ENCODE data around the gene KCNQ1.

Gene KCNQ1

DNA sequence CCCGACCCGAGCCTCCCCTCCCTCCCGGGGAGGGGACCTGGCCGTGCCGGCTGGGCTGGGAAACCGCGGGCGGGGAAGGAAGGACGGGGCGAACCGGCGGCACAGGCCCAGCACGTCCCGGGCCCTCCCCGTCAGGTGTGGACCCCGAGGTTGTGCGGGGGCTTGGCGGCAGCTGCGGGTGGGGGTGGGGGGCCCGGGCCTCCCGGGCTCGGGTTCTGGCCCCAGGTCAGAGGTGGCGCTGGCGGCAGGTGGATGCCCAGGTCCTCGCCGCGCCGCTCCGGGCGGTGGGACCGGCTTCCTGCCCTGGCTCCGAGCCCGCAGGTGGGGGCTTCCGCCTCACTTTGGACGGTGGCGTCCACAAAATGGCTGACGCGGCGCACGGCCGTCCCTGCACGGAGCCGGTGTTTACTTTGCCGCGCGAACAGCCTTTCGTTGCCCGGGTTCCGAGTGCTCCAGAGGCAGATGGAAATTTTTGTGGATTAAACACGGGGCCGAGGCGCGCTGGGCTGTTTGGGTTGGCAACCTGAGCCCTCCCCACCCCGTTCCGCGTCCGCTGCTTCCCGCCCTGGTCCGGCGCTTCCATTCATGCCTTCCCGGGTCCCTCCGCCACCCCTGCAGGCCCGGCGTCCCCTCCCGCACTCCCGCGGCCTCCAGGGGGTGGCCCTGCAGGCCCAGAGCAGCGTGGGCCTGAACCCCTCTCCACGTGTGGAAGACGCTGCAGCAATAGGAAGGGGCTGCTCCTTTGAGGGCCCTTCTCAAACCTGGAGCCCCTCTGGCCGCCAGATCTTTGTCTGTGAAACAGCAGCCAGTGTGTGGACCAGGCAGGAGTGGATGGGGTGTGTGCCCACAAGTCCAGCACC is 346.9 kb downstream of the KCNQ1 start:
- Histone ChIP-seq H3K4me2 (ENCODE audit: low read length, poor library complexity, severe bottlenecking) (no peak overlapping the region), H3K36me3 (ENCODE audit: control insufficient read depth in 1 of 2, insufficient read depth in 2 of 2, low read depth in 1 of 2, low read length in 2 of 2) (peaks cover 0 to 2% of the 10 kb centered on the region in 2 experiments), H3K23ac (ENCODE audit: low read length in 2 of 2) (no peak overlapping the region), H2AK5ac (ENCODE audit: low read length, severe bottlenecking) (no peak overlapping the region), H2BK15ac (ENCODE audit: low read depth, poor library complexity, severe bottlenecking) (no peak overlapping the region), H2BK120ac (ENCODE audit: low read depth, low read length) (no peak overlapping the region), H3K79me1 (replicated peaks; ENCODE audit: low read length, poor library complexity, severe bottlenecking) (no peaks in the 10 kb centered on the region), H3K14ac (ENCODE audit: low read length in 2 of 2) (no peak overlapping the region), H3K4me1 (ENCODE audit: control insufficient read depth, insufficient read depth, low read depth, low read length) (peaks cover 7% of the 10 kb centered on the region), H3K9me3 (ENCODE audit: control insufficient read depth, low read length) (no peaks in the 10 kb centered on the region), H4K8ac (ENCODE audit: low read length) (no peak overlapping the region), H3K4me3 (ENCODE audit: insufficient read depth in 1 of 2, low read depth in 1 of 2, low read length in 2 of 2) (peak overlapping the region; percentile 20 to 62), H3K27me3 (ENCODE audit: control insufficient read depth in 1 of 2, insufficient read depth in 1 of 2, low read length in 2 of 2) (peaks cover 35 to 59% of the 10 kb centered on the region in 2 experiments), H2BK5ac (ENCODE audit: low read depth, low read length, poor library complexity, severe bottlenecking) (no peak overlapping the region), H3K9ac (ENCODE audit: low read length) (peak overlapping the region; percentile 53), H2AFZ (ENCODE audit: low read depth, low read length) (no peak overlapping the region), H3K4ac (ENCODE audit: low read depth in 1 of 2, low read length in 2 of 2) (no peak overlapping the region), H2BK12ac (ENCODE audit: low read length in 2 of 2) (no peak overlapping the region), H3K27ac (ENCODE audit: low read length, poor library complexity, severe bottlenecking) (no peak overlapping the region), H4K91ac (ENCODE audit: low read length) (peak overlapping the region; percentile 47), H3K18ac (ENCODE audit: low read depth in 1 of 2, low read length in 2 of 2) (peak overlapping the region in 1 of 2 experiments; percentile 43)
- DNase-seq, result no peak
- 71% methylated on average over 68 of the region's 71 CpGs for WGBS

GRCh38 chr11:2792381-2793250 is 347.8 kb downstream of the KCNQ1 start:
- Histone ChIP-seq H4K8ac (ENCODE audit: low read length) (no peak overlapping the region), H3K4ac (ENCODE audit: low read depth in 1 of 2, low read length in 2 of 2) (no peak overlapping the region), H2BK5ac (ENCODE audit: low read depth, low read length, poor library complexity, severe bottlenecking) (no peak overlapping the region), H3K27me3 (ENCODE audit: control insufficient read depth in 1 of 2, insufficient read depth in 1 of 2, low read length in 2 of 2) (peaks cover 35 to 64% of the 10 kb centered on the region in 2 experiments), H3K23ac (ENCODE audit: low read length in 2 of 2) (no peak overlapping the region), H3K4me2 (ENCODE audit: low read length, poor library complexity, severe bottlenecking) (no peak overlapping the region), H3K4me1 (ENCODE audit: control insufficient read depth, insufficient read depth, low read depth, low read length) (peaks cover 7% of the 10 kb centered on the region), H2BK15ac (ENCODE audit: low read depth, poor library complexity, severe bottlenecking) (no peak overlapping the region), H3K36me3 (ENCODE audit: control insufficient read depth in 1 of 2, insufficient read depth in 2 of 2, low read depth in 1 of 2, low read length in 2 of 2) (peaks cover 0 to 2% of the 10 kb centered on the region in 2 experiments), H3K9ac (ENCODE audit: low read length) (no peak overlapping the region), H2BK120ac (ENCODE audit: low read depth, low read length) (no peak overlapping the region), H3K79me1 (replicated peaks; ENCODE audit: low read length, poor library complexity, severe bottlenecking) (no peaks in the 10 kb centered on the region), H2AK5ac (ENCODE audit: low read length, severe bottlenecking) (no peak overlapping the region), H3K9me3 (ENCODE audit: control insufficient read depth, low read length) (no peaks in the 10 kb centered on the region), H3K18ac (ENCODE audit: low read depth in 1 of 2, low read length in 2 of 2) (no peak overlapping the region), H2AFZ (ENCODE audit: low read depth, low read length) (no peak overlapping the region), H3K14ac (ENCODE audit: low read length in 2 of 2) (no peak overlapping the region), H3K27ac (ENCODE audit: low read length, poor library complexity, severe bottlenecking) (no peak overlapping the region), H3K4me3 (ENCODE audit: insufficient read depth in 1 of 2, low read depth in 1 of 2, low read length in 2 of 2) (peak overlapping the region in 1 of 2 experiments; percentile 20), H4K91ac (ENCODE audit: low read length) (no peak overlapping the region), H2BK12ac (ENCODE audit: low read length in 2 of 2) (no peak overlapping the region)
- WGBS, result 92% methylated on average over 21 of the region's 28 CpGs
- no peak for DNase-seq

DNA sequence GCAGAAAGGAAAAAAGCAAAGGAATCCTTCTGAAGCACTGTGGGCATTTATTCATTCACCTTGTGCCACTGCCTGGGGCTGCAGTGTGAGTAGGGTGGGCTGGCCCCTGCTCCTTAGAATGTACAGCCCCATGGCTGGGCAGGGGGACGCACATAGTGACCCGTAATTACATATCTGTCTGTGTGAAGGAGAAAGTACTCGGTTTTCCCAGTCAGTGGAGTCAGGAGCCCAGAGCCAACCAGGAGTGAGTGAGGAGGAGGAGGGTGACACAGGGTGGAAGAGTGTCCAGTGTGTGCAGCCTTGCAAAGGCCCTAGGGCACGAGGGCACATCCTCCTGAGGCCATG is 348.9 kb downstream of the KCNQ1 start:
- Histone ChIP-seq H3K23ac (ENCODE audit: low read length in 2 of 2) (no peak overlapping the region), H3K79me1 (replicated peaks; ENCODE audit: low read length, poor library complexity, severe bottlenecking) (no peaks in the 10 kb centered on the region), H2BK12ac (ENCODE audit: low read length in 2 of 2) (no peak overlapping the region), H4K8ac (ENCODE audit: low read length) (no peak overlapping the region), H3K18ac (ENCODE audit: low read depth in 1 of 2, low read length in 2 of 2) (no peak overlapping the region), H3K9me3 (ENCODE audit: control insufficient read depth, low read length) (no peaks in the 10 kb centered on the region), H3K4me1 (ENCODE audit: control insufficient read depth, insufficient read depth, low read depth, low read length) (peaks cover 5% of the 10 kb centered on the region), H2BK5ac (ENCODE audit: low read depth, low read length, poor library complexity, severe bottlenecking) (no peak overlapping the region), H3K4me3 (ENCODE audit: insufficient read depth in 1 of 2, low read depth in 1 of 2, low read length in 2 of 2) (no peak overlapping the region), H3K36me3 (ENCODE audit: control insufficient read depth in 1 of 2, insufficient read depth in 2 of 2, low read depth in 1 of 2, low read length in 2 of 2) (peaks cover 0 to 2% of the 10 kb centered on the region in 2 experiments), H4K91ac (ENCODE audit: low read length) (no peak overlapping the region), H3K27me3 (ENCODE audit: control insufficient read depth in 1 of 2, insufficient read depth in 1 of 2, low read length in 2 of 2) (peaks cover 33 to 64% of the 10 kb centered on the region in 2 experiments), H3K27ac (ENCODE audit: low read length, poor library complexity, severe bottlenecking) (no peak overlapping the region), H2BK120ac (ENCODE audit: low read depth, low read length) (no peak overlapping the region), H3K14ac (ENCODE audit: low read length in 2 of 2) (no peak overlapping the region), H2BK15ac (ENCODE audit: low read depth, poor library complexity, severe bottlenecking) (no peak overlapping the region), H3K9ac (ENCODE audit: low read length) (no peak overlapping the region), H2AFZ (ENCODE audit: low read depth, low read length) (no peak overlapping the region), H3K4me2 (ENCODE audit: low read length, poor library complexity, severe bottlenecking) (no peak overlapping the region), H3K4ac (ENCODE audit: low read depth in 1 of 2, low read length in 2 of 2) (no peak overlapping the region), H2AK5ac (ENCODE audit: low read length, severe bottlenecking) (no peak overlapping the region)
- WGBS, result 79% methylated on average over 4 of the region's 4 CpGs
- no peak for DNase-seq

Data from mesenchymal stem cell (in vitro differentiated cells and primary cell).